HEK293 (cell line): ENCODE measurements around the gene KLK1.

Experiments
- CTCF ChIA-PET: fragments of 350-600 bp; formaldehyde crosslinking; extraction: SDS; loops from one replicate; lab custom pipeline; 2021; ENCODE audit warnings: antibody characterized with exemption; lab: Yijun Ruan, JAX
- POLR2A ChIA-PET: fragments of 300-600 bp; formaldehyde crosslinking; extraction: SDS; loops from one replicate; lab custom pipeline; 2020; ENCODE audit warnings: antibody characterized with exemption, inconsistent platforms; lab: Yijun Ruan, JAX
- H3K27ac ChIP-seq: fragments of 200-500 bp; sonication (Bioruptor generic); 2 replicates; pipeline ENCODE4 v1.5.1; 2014; ENCODE audit warnings: low read depth, low read length, control low read depth, inconsistent platforms; ENCODE audit errors: extremely low read depth
- H3K36me3 ChIP-seq, 2 experiments: fragments of 200-500 bp in 1 of 2; sonication (Bioruptor generic) in 1 of 2; 1 replicate in 1 of 2; 2 replicates in 1 of 2; pipeline ENCODE4 v1.5.1; 2014 to 2017; ENCODE audit warnings: inconsistent platforms in 2 of 2, low read length in 2 of 2; ENCODE audit not compliant: control insufficient read depth in 2 of 2, insufficient read depth in 1 of 2
- H3K4me1 ChIP-seq: fragments of 200-500 bp; sonication (Bioruptor generic); 2 replicates; pipeline ENCODE4 v1.5.1; 2014; ENCODE audit warnings: mild to moderate bottlenecking, low read length, inconsistent platforms; ENCODE audit not compliant: control insufficient read depth, insufficient read depth
- H3K4me3 ChIP-seq: 2 replicates; pipeline ENCODE4 v1.5.1; 2011; ENCODE audit warnings: low read depth, mild to moderate bottlenecking, control low read depth, low read length, moderate library complexity
- H3K9me3 ChIP-seq: fragments of 200-500 bp; sonication (Bioruptor generic); 2 replicates; pipeline ENCODE4 v1.5.1; 2014; ENCODE audit warnings: low read depth, low read length, inconsistent platforms; ENCODE audit not compliant: control insufficient read depth, insufficient read depth
- BCL11A ChIP-seq: fragments of 450-650 bp; formaldehyde crosslinking; IDR thresholded peaks from 2 replicates; pipeline ENCODE4 v1.5.1; 2016; ENCODE audit warnings: low read depth, missing biosample characterization, missing genetic modification characterization
- BCL6B ChIP-seq: fragments of 450-650 bp; formaldehyde crosslinking; IDR thresholded peaks from 2 replicates; pipeline ENCODE4 v1.5.1; 2017; ENCODE audit warnings: missing biosample characterization, missing genetic modification characterization
- GLIS2 ChIP-seq: fragments of 450-650 bp; formaldehyde crosslinking; IDR thresholded peaks from 2 replicates; pipeline ENCODE4 v1.5.1; 2016; ENCODE audit warnings: missing biosample characterization, missing genetic modification characterization
- HOXC10 ChIP-seq: sonication (generic); formaldehyde crosslinking; IDR thresholded peaks from 2 replicates; pipeline ENCODE4 v1.8.1; 2023; ENCODE audit warnings: mild to moderate bottlenecking, missing genetic modification reagents
- PATZ1 ChIP-seq: fragments of 450-650 bp; formaldehyde crosslinking; IDR thresholded peaks from 2 replicates; pipeline ENCODE4 v1.5.1; 2016; ENCODE audit warnings: missing biosample characterization, missing genetic modification characterization
- ZNF138 ChIP-seq: fragments of 450-650 bp; formaldehyde crosslinking; IDR thresholded peaks from 2 replicates; pipeline ENCODE4 v1.5.1; 2016; ENCODE audit warnings: missing biosample characterization, missing genetic modification characterization, borderline replicate concordance
- ZNF335 ChIP-seq: fragments of 450-650 bp; formaldehyde crosslinking; conservative IDR thresholded peaks from 2 replicates; pipeline ENCODE4 v1.5.1; 2016; ENCODE audit warnings: missing biosample characterization, missing genetic modification characterization
- ZNF366 ChIP-seq: fragments of 450-650 bp; formaldehyde crosslinking; conservative IDR thresholded peaks from 2 replicates; pipeline ENCODE4 v1.5.1; 2016; ENCODE audit warnings: missing biosample characterization, missing genetic modification characterization
- ZNF585B ChIP-seq: fragments of 450-650 bp; formaldehyde crosslinking; IDR thresholded peaks from 2 replicates; pipeline ENCODE4 v1.5.1; 2016; ENCODE audit warnings: missing biosample characterization, missing genetic modification characterization
- ZNF670 ChIP-seq: fragments of 450-650 bp; formaldehyde crosslinking; IDR thresholded peaks from 2 replicates; pipeline ENCODE4 v1.5.1; 2016; ENCODE audit warnings: missing biosample characterization, missing genetic modification characterization, low read depth
- ZNF701 ChIP-seq: fragments of 450-650 bp; formaldehyde crosslinking; IDR thresholded peaks from 2 replicates; pipeline ENCODE4 v1.5.1; 2016; ENCODE audit warnings: missing biosample characterization, missing genetic modification characterization
- ZNF792 ChIP-seq: fragments of 450-650 bp; formaldehyde crosslinking; IDR thresholded peaks from 2 replicates; pipeline ENCODE4 v1.5.1; 2016; ENCODE audit warnings: missing biosample characterization, missing genetic modification characterization
- ZNF830 ChIP-seq: fragments of 450-650 bp; IDR thresholded peaks from 2 replicates; pipeline ENCODE4 v1.5.0; 2018; ENCODE audit warnings: missing biosample characterization, missing genetic modification characterization, low read depth, mild to moderate bottlenecking, moderate library complexity
- ZXDB ChIP-seq: fragments of 450-650 bp; formaldehyde crosslinking; IDR thresholded peaks from 2 replicates; pipeline ENCODE4 v1.5.1; 2016; ENCODE audit warnings: missing biosample characterization, missing genetic modification characterization
- TF ChIP-seq, protein P1 (sequence below): fragments of 450-650 bp; formaldehyde crosslinking; IDR thresholded peaks from 2 replicates; pipeline ENCODE4 v1.5.1; 2016; ENCODE audit warnings: missing biosample characterization, missing genetic modification characterization
- TF ChIP-seq, protein P2 (sequence below): fragments of 450-650 bp; formaldehyde crosslinking; IDR thresholded peaks from 2 replicates; pipeline ENCODE4 v1.5.1; 2017; ENCODE audit warnings: missing biosample characterization, missing genetic modification characterization
- TF ChIP-seq, protein P3 (sequence below): fragments of 450-650 bp; formaldehyde crosslinking; IDR thresholded peaks from 2 replicates; pipeline ENCODE4 v1.5.1; 2016; ENCODE audit warnings: missing biosample characterization, missing genetic modification characterization

The KLK1 gene

GRCh38 chr19:50798659-50799546 lies 24.7 kb downstream of the KLK1 start (continued):
- TF ChIP-seq, protein P1, sequence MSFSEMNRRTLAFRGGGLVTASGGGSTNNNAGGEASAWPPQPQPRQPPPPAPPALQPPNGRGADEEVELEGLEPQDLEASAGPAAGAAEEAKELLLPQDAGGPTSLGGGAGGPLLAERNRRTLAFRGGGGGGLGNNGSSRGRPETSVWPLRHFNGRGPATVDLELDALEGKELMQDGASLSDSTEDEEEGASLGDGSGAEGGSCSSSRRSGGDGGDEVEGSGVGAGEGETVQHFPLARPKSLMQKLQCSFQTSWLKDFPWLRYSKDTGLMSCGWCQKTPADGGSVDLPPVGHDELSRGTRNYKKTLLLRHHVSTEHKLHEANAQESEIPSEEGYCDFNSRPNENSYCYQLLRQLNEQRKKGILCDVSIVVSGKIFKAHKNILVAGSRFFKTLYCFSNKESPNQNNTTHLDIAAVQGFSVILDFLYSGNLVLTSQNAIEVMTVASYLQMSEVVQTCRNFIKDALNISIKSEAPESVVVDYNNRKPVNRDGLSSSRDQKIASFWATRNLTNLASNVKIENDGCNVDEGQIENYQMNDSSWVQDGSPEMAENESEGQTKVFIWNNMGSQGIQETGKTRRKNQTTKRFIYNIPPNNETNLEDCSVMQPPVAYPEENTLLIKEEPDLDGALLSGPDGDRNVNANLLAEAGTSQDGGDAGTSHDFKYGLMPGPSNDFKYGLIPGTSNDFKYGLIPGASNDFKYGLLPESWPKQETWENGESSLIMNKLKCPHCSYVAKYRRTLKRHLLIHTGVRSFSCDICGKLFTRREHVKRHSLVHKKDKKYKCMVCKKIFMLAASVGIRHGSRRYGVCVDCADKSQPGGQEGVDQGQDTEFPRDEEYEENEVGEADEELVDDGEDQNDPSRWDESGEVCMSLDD (tag by site-specific recombination), result peak; percentile 37; the same call in 1 of the 2 replicates
- TF ChIP-seq ZNF670 (tag by site-specific recombination) (no peak), ZNF792 (tag by site-specific recombination) (no peak), ZNF830 (tag by site-specific recombination) (no peak), ZNF335 (tag by site-specific recombination) (no peak), ZNF138 (tag by site-specific recombination) (no peak), BCL6B (tag by site-specific recombination) (no peak), ZNF366 (tag by site-specific recombination) (no peak), BCL11A (tag by site-specific recombination) (peak; percentile 37; the same call in 1 of the 2 replicates), ZXDB (tag by site-specific recombination) (no peak), ZNF585B (no peak)
- TF ChIP-seq, protein P2, sequence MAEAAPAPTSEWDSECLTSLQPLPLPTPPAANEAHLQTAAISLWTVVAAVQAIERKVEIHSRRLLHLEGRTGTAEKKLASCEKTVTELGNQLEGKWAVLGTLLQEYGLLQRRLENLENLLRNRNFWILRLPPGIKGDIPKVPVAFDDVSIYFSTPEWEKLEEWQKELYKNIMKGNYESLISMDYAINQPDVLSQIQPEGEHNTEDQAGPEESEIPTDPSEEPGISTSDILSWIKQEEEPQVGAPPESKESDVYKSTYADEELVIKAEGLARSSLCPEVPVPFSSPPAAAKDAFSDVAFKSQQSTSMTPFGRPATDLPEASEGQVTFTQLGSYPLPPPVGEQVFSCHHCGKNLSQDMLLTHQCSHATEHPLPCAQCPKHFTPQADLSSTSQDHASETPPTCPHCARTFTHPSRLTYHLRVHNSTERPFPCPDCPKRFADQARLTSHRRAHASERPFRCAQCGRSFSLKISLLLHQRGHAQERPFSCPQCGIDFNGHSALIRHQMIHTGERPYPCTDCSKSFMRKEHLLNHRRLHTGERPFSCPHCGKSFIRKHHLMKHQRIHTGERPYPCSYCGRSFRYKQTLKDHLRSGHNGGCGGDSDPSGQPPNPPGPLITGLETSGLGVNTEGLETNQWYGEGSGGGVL, result no peak
- TF ChIP-seq, protein P3, sequence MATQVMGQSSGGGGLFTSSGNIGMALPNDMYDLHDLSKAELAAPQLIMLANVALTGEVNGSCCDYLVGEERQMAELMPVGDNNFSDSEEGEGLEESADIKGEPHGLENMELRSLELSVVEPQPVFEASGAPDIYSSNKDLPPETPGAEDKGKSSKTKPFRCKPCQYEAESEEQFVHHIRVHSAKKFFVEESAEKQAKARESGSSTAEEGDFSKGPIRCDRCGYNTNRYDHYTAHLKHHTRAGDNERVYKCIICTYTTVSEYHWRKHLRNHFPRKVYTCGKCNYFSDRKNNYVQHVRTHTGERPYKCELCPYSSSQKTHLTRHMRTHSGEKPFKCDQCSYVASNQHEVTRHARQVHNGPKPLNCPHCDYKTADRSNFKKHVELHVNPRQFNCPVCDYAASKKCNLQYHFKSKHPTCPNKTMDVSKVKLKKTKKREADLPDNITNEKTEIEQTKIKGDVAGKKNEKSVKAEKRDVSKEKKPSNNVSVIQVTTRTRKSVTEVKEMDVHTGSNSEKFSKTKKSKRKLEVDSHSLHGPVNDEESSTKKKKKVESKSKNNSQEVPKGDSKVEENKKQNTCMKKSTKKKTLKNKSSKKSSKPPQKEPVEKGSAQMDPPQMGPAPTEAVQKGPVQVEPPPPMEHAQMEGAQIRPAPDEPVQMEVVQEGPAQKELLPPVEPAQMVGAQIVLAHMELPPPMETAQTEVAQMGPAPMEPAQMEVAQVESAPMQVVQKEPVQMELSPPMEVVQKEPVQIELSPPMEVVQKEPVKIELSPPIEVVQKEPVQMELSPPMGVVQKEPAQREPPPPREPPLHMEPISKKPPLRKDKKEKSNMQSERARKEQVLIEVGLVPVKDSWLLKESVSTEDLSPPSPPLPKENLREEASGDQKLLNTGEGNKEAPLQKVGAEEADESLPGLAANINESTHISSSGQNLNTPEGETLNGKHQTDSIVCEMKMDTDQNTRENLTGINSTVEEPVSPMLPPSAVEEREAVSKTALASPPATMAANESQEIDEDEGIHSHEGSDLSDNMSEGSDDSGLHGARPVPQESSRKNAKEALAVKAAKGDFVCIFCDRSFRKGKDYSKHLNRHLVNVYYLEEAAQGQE (tag by site-specific recombination), result no peak

DNA sequence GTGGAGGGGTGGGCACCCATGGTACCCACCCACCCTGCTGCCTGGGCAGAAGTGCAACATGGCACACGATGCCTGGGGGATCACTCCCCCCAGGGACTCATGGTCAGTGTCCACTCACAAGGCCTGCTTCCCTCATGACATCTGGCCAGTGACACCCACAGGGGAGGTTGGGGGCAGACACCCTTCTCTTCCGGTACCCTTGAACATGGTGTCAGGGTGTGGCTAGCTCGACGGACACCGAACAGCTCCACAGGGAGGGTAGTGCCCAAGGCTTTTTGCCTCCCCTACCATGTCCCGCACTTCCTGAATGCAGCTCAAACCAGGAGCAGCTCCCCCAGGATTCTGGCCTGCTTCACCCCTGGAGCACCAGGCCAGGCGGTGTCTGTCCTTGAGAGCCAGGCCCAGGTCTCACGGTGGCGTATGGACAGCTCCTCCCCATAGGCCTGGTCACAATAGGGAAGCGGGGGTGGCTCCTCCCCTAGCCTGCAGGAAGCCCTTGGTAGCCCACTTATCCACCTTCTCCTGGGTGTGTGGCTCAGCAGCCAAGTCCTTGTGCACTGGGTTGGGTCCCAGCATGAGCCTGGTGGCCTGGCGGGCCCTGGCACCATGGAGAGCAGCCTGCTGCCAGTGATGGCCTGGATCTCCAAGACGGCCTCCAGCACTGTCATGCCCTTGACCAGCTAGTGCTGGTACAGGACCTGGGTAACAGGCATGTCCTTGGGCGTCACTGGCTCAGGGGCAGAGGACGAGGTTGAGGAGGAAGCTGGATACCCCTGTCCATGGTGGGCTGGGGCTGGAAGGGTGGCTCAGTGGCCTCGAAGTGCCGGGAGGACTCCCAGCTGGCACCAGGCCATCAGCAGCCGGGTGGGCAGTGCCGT lies 25.6 kb downstream of the KLK1 start:
- H3K36me3 ChIP-seq, result peaks cover 34 to 76% of the 10 kb centered on the region in 2 experiments
- no peak overlapping the region for H3K4me3 ChIP-seq
- H3K27ac ChIP-seq, result no peak overlapping the region; the same call in 1 of the 2 replicates
- peaks cover 15% of the 10 kb centered on the region for H3K4me1 ChIP-seq
- POLR2A ChIA-PET, result interaction anchor here (0.5 to 1.1 kb wide), 4 partner anchors 73 to 479 kb away, joined by 3 read pairs; partner anchors contain the start of gene POLD1
- CTCF ChIA-PET, result interaction anchor here (0.6 to 9.4 kb wide), 3 partner anchors 46 to 123 kb away, joined by 3 to 79 read pairs (median 4); no protein-coding TSS in a partner anchor
- no peaks in the 10 kb centered on the region for H3K9me3 ChIP-seq
- TF ChIP-seq GLIS2 (tag by site-specific recombination), result peak; percentile 17; the same call in 1 of the 2 replicates
- TF ChIP-seq ZNF701 (tag by site-specific recombination), result no peak
- TF ChIP-seq, protein P3 (tag by site-specific recombination), result peak; percentile 97
- TF ChIP-seq HOXC10 (CRISPR knock-in tag), result no peak
- peak; percentile 26; the same call in 1 of the 2 replicates for TF ChIP-seq PATZ1
